ENCODE results near the gene SPATA2. TPM values are rescaled to one million over a fixed set of nuclear protein-coding genes. Genes with fewer than 3 reads are reported as not detected.

SPATA2 gene
- total RNA-seq, 5 donors from 2014 or later (not counting 1 experiment from before 2014, with no cell fraction given): 9.6 to 19.4 (median 10.4) TPM

DNA sequence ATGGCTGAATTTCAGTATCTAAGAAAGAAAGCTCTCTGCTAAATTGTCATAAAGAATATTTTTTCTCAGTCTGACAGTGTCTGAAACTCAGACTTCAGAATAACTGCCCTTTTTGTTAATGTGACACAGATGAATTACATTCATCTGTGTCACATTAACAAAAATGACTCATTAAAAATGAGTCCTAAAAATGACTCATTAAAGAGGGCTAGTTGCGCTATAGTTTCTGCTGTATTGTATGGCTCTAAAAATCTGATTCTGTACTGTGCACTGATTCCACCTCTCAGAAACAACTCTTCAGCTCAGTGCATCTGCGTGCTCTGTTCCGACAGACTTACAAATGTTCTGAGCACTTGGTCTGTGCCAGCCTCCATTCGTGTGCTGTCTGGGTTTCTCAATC is 35.8 kb upstream of the SPATA2 start:
- Histone ChIP-seq H3K27me3 (replicated peaks in 1 of 2; ENCODE audit: control insufficient read depth in 2 of 2, extremely low read depth in 1 of 2, insufficient read depth in 2 of 2, low read length in 1 of 2) (no peaks in the 10 kb centered on the region), H3K36me3 (ENCODE audit: control insufficient read depth in 2 of 2, extremely low read depth in 1 of 2, insufficient read depth in 1 of 2, low read length in 1 of 2) (peaks cover 10 to 83% of the 10 kb centered on the region in 2 donors), H3K4me3 (ENCODE audit: control insufficient read depth in 1 of 2, extremely low read depth in 1 of 2, low read length in 1 of 2) (no peak overlapping the region), H3K9me3 (no peaks in the 10 kb centered on the region), H3K4me1 (ENCODE audit: control insufficient read depth in 1 of 2, extremely low read depth in 1 of 2, insufficient read depth in 2 of 2, low read length in 2 of 2) (no peaks in the 10 kb centered on the region), H3K27ac (ENCODE audit: low read length) (no peak overlapping the region)
- CTCF ChIA-PET: interaction anchor here in 1 of 2 donors (0.7 kb wide), 1 partner anchor 1045 kb away, joined by 8 read pairs; no protein-coding TSS in a partner anchor
- no peak for ATAC-seq (replicated peaks in 1 of 4)
- H3K4me3 Mint-ChIP-seq: no peak overlapping the region
- no peaks in the 10 kb centered on the region for H3K9me3 Mint-ChIP-seq
- H3K36me3 Mint-ChIP-seq: peaks cover 49% of the 10 kb centered on the region
- H3K4me1 Mint-ChIP-seq: peaks cover 2 to 6% (median 3%) of the 10 kb centered on the region in 3 donors
- no peaks in the 10 kb centered on the region for H3K27me3 Mint-ChIP-seq
- H3K27ac Mint-ChIP-seq: no peak overlapping the region
- POLR2A ChIA-PET: interaction anchor here in 1 of 2 donors (0.6 kb wide), 1 partner anchor 188 kb away, joined by 4 read pairs; no protein-coding TSS in a partner anchor
- WGBS (ENCODE audit: insufficient coverage): 94% methylated on average over 3 of the region's 4 CpGs
- DNase-seq: no peak

DNA sequence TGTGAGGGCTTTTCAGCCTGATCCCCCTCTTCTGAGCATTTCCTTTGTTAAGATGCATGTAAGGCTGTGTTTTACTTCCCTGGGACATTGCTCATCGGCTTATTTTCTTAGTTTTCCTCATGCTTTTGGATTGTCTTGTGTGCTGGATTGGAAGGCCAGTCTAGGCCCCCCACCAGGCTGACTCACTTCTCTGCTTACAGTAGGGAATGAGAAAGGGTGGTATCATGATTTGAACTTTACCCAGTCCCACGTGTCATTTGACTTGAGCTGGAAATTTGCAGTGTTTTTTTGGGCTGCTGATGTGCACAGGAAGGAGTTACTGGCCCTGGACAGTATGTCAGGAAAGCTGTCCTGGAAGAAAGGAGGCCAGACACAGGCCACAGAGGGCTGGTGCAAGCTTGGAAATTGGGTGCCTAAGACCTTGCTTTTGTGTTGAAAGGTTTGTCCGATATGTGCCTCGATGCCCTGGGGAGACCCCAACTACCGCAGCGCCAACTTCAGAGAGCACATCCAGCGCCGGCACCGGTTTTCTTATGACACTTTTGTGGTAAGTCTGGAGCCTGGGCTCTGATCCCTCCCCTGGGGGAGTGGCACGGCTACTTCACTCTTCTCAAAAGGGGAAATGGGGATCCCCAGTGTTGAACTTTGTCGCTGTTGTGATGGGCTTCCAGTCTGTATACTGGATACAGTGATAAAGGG is 33.6 kb upstream of the SPATA2 start:
- no peaks in the 10 kb centered on the region for H3K9me3 Mint-ChIP-seq
- H3K4me1 ChIP-seq (ENCODE audit: control insufficient read depth in 1 of 2, extremely low read depth in 1 of 2, insufficient read depth in 2 of 2, low read length in 2 of 2): no peaks in the 10 kb centered on the region
- DNase-seq: no peak
- no peak overlapping the region for H3K4me3 Mint-ChIP-seq
- H3K27me3 ChIP-seq (replicated peaks in 1 of 2; ENCODE audit: control insufficient read depth in 2 of 2, extremely low read depth in 1 of 2, insufficient read depth in 2 of 2, low read length in 1 of 2): no peaks in the 10 kb centered on the region
- peaks cover 12 to 91% of the 10 kb centered on the region in 2 donors for H3K36me3 ChIP-seq (ENCODE audit: control insufficient read depth in 2 of 2, extremely low read depth in 1 of 2, insufficient read depth in 1 of 2, low read length in 1 of 2)
- peaks cover 6 to 13% (median 7%) of the 10 kb centered on the region in 3 donors for H3K4me1 Mint-ChIP-seq
- peaks cover 50% of the 10 kb centered on the region for H3K36me3 Mint-ChIP-seq
- POLR2A ChIA-PET: interaction anchor here in 1 of 2 donors (0.5 kb wide), 1 partner anchor 1575 kb away, joined by 10 read pairs; no protein-coding TSS in a partner anchor
- H3K4me3 ChIP-seq (ENCODE audit: control insufficient read depth in 1 of 2, extremely low read depth in 1 of 2, low read length in 1 of 2): no peak overlapping the region
- CTCF ChIA-PET: no interaction called here
- H3K27ac ChIP-seq (ENCODE audit: low read length): no peak overlapping the region
- H3K27ac Mint-ChIP-seq: no peak overlapping the region
- ATAC-seq (replicated peaks in 1 of 4): no peak
- 89% methylated on average over 9 of the region's 11 CpGs for WGBS (ENCODE audit: insufficient coverage)
- H3K27me3 Mint-ChIP-seq: no peaks in the 10 kb centered on the region
- H3K9me3 ChIP-seq: no peaks in the 10 kb centered on the region

DNA sequence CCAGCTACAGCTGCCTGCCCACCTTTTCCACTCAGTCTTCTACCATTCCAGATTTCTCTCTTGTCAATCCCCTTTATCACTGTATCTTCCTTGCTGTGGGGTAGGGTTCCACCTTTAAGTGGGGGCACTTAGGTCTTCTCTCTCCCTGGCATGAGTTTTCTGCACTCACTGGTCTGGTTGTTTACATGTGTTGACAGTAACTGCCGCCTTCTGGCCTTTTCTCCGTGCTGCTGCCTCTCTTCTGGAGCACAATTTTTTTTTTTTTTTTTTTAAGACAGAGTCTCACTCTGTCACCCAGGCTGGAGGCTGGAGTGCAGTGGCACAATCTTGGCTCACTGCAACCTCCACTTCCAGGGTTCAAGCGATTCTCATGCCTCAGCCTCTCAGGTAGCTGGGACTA is 32.8 kb upstream of the SPATA2 start:
- no peak overlapping the region for H3K27ac ChIP-seq (ENCODE audit: low read length)
- CTCF ChIA-PET: interaction anchor here in 1 of 2 donors (0.6 kb wide), 2 partner anchors 10 to 135 kb away, joined by 3 to 4 read pairs; no protein-coding TSS in a partner anchor
- POLR2A ChIA-PET: no interaction called here
- no peaks in the 10 kb centered on the region for H3K27me3 Mint-ChIP-seq
- H3K36me3 Mint-ChIP-seq: peaks cover 52% of the 10 kb centered on the region
- ATAC-seq (replicated peaks in 1 of 4) (no peak), DNase-seq (no peak)
- H3K27me3 ChIP-seq (replicated peaks in 1 of 2; ENCODE audit: control insufficient read depth in 2 of 2, extremely low read depth in 1 of 2, insufficient read depth in 2 of 2, low read length in 1 of 2): no peaks in the 10 kb centered on the region
- H3K9me3 ChIP-seq: no peaks in the 10 kb centered on the region
- H3K36me3 ChIP-seq (ENCODE audit: control insufficient read depth in 2 of 2, extremely low read depth in 1 of 2, insufficient read depth in 1 of 2, low read length in 1 of 2): peaks cover 13 to 89% of the 10 kb centered on the region in 2 donors
- H3K4me3 ChIP-seq (ENCODE audit: control insufficient read depth in 1 of 2, extremely low read depth in 1 of 2, low read length in 1 of 2): no peak overlapping the region
- 100% methylated on average over 1 of the region's 3 CpGs for WGBS (ENCODE audit: insufficient coverage)
- H3K4me3 Mint-ChIP-seq: no peak overlapping the region
- H3K4me1 Mint-ChIP-seq: peaks cover 6 to 14% (median 9%) of the 10 kb centered on the region in 3 donors
- H3K27ac Mint-ChIP-seq: no peak overlapping the region
- peaks cover 0 to under 1% of the 10 kb centered on the region in 2 experiments for H3K4me1 ChIP-seq (ENCODE audit: control insufficient read depth in 1 of 2, extremely low read depth in 1 of 2, insufficient read depth in 2 of 2, low read length in 2 of 2)
- no peaks in the 10 kb centered on the region for H3K9me3 Mint-ChIP-seq

DNA sequence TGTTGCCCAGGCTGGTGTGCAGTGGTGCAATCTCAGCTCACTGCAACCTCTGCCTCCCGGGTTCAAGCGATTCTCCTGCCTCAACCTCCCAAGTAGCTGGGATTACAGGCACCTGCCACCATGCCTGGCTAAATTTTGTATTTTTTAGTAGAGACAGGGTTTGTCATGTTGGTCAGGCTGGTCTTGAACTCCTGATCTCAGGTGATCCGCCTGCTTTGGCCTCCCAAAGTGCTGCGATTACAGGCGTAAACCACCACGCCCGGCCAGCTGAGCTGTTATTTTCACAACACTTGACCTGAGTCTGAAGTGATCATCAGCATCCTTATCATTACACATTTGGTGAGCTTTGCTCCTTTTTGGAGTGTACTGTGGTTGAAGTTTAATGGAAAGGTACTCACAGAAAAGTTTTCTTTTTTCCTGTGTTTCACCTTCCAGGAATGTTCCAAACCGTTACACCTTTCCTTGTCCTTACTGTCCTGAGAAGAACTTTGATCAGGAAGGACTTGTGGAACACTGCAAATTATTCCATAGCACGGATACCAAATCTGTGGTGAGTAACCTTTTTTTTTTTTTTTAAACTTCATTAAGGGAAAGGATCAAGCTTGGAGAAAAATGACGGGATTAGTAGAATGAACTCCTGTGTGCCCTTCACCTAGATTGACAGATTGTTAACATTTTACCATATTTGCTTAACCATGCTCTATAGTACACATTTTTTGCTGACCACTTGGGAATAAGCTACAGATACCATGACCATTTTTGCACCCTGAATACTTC is 30.6 kb upstream of the SPATA2 start:
- peaks cover 0 to 5% of the 10 kb centered on the region in 2 experiments for H3K4me1 ChIP-seq (ENCODE audit: control insufficient read depth in 1 of 2, extremely low read depth in 1 of 2, insufficient read depth in 2 of 2, low read length in 2 of 2)
- no peaks in the 10 kb centered on the region for H3K27me3 ChIP-seq (replicated peaks in 1 of 2; ENCODE audit: control insufficient read depth in 2 of 2, extremely low read depth in 1 of 2, insufficient read depth in 2 of 2, low read length in 1 of 2)
- H3K27me3 Mint-ChIP-seq: no peaks in the 10 kb centered on the region
- ChIA-PET CTCF (interaction anchor here (0.5 to 0.9 kb wide), 5 partner anchors 32 to 1197 kb away, joined by 3 to 7 read pairs (median 3); no protein-coding TSS in a partner anchor), POLR2A (interaction anchor here in 1 of 2 donors (1.0 kb wide), 1 partner anchor 9 kb away, joined by 8 read pairs; no protein-coding TSS in a partner anchor)
- no peak overlapping the region for H3K27ac Mint-ChIP-seq
- no peak overlapping the region for H3K4me3 Mint-ChIP-seq
- 100% methylated on average over 1 of the region's 10 CpGs for WGBS (ENCODE audit: insufficient coverage)
- no peaks in the 10 kb centered on the region for H3K9me3 Mint-ChIP-seq
- H3K27ac ChIP-seq (ENCODE audit: low read length): no peak overlapping the region
- ATAC-seq (replicated peaks in 1 of 4) (no peak), DNase-seq (no peak)
- peaks cover 19 to 83% of the 10 kb centered on the region in 2 donors for H3K36me3 ChIP-seq (ENCODE audit: control insufficient read depth in 2 of 2, extremely low read depth in 1 of 2, insufficient read depth in 1 of 2, low read length in 1 of 2)
- H3K9me3 ChIP-seq: no peaks in the 10 kb centered on the region
- H3K4me1 Mint-ChIP-seq: peaks cover 14 to 32% (median 28%) of the 10 kb centered on the region in 3 donors
- H3K4me3 ChIP-seq (ENCODE audit: control insufficient read depth in 1 of 2, extremely low read depth in 1 of 2, low read length in 1 of 2): no peak overlapping the region
- peaks cover 52% of the 10 kb centered on the region for H3K36me3 Mint-ChIP-seq

DNA sequence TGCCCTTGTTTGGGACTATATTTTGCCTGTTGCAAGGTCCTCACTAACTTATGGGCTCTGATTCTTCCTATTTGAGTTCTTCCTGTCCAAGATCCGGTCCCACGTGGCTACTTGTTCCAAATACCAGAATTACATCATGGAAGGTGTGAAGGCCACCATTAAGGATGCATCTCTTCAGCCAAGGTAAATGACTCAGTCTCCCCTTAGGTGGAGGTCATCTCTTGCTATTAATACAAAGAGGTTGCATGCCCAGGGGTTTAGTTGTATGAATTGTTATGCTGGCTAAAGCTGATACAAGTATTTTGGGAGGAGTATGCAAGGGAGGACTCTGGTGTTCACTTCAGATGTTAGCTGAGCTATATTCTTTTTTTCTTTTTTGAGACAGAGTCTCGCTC is 30.0 kb upstream of the SPATA2 start:
- H3K27ac ChIP-seq (ENCODE audit: low read length): no peak overlapping the region
- ATAC-seq (replicated peaks in 1 of 4) (no peak), DNase-seq (no peak)
- H3K36me3 Mint-ChIP-seq: peaks cover 49% of the 10 kb centered on the region
- peaks cover 18 to 33% (median 29%) of the 10 kb centered on the region in 3 donors for H3K4me1 Mint-ChIP-seq
- H3K9me3 Mint-ChIP-seq: no peaks in the 10 kb centered on the region
- H3K36me3 ChIP-seq (ENCODE audit: control insufficient read depth in 2 of 2, extremely low read depth in 1 of 2, insufficient read depth in 1 of 2, low read length in 1 of 2): peaks cover 16 to 77% of the 10 kb centered on the region in 2 donors
- no peak overlapping the region for H3K4me3 Mint-ChIP-seq
- H3K27me3 Mint-ChIP-seq: no peaks in the 10 kb centered on the region
- ChIA-PET POLR2A (interaction anchor here in 1 of 2 donors (0.7 kb wide), 1 partner anchor 554 kb away, joined by 3 read pairs; no protein-coding TSS in a partner anchor), CTCF (interaction anchor here in 1 of 2 donors (0.5 kb wide), 1 partner anchor 31 kb away, joined by 3 read pairs; no protein-coding TSS in a partner anchor)
- no peaks in the 10 kb centered on the region for H3K9me3 ChIP-seq
- 100% methylated on average over 2 of the region's 3 CpGs for WGBS (ENCODE audit: insufficient coverage)
- no peak overlapping the region for H3K27ac Mint-ChIP-seq
- no peaks in the 10 kb centered on the region for H3K27me3 ChIP-seq (replicated peaks in 1 of 2; ENCODE audit: control insufficient read depth in 2 of 2, extremely low read depth in 1 of 2, insufficient read depth in 2 of 2, low read length in 1 of 2)
- H3K4me3 ChIP-seq (ENCODE audit: control insufficient read depth in 1 of 2, extremely low read depth in 1 of 2, low read length in 1 of 2): no peak overlapping the region
- peaks cover 0 to 6% of the 10 kb centered on the region in 2 experiments for H3K4me1 ChIP-seq (ENCODE audit: control insufficient read depth in 1 of 2, extremely low read depth in 1 of 2, insufficient read depth in 2 of 2, low read length in 2 of 2)

DNA sequence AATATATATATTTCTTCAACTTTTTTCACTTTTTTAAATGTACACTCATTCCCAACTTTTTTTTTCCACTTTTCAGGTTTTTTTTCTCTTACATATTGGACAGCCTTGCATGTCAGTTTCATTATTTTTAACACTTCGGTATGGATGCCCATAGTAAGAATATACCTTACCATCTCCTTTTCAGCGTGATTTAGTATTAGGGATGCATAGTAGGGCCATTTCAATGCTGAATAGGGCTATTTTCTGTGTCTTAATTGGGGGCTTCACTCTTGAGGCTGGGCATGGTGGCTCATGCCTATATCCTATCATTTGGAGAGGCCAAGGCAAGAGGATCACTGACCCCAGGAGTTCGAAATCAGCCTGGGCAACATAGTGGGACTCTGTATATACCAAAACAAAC is 27.6 kb upstream of the SPATA2 start:
- no CpG with 5 or more reads among the region's 3 CpGs for WGBS (ENCODE audit: insufficient coverage)
- H3K27ac Mint-ChIP-seq: no peak overlapping the region
- H3K27ac ChIP-seq (ENCODE audit: low read length): no peak overlapping the region
- peaks cover 42 to 51% (median 51%) of the 10 kb centered on the region in 3 donors for H3K4me1 Mint-ChIP-seq
- H3K9me3 ChIP-seq: no peaks in the 10 kb centered on the region
- peaks cover 4 to 17% of the 10 kb centered on the region in 2 experiments for H3K4me1 ChIP-seq (ENCODE audit: control insufficient read depth in 1 of 2, extremely low read depth in 1 of 2, insufficient read depth in 2 of 2, low read length in 2 of 2)
- ChIA-PET CTCF (interaction anchor here (0.6 to 0.7 kb wide), 6 partner anchors 12 to 768 kb away, joined by 4 to 7 read pairs (median 6); no protein-coding TSS in a partner anchor), POLR2A (interaction anchor here (0.6 kb wide), 3 partner anchors 35 to 1207 kb away, joined by 3 to 10 read pairs (median 4); no protein-coding TSS in a partner anchor)
- H3K36me3 Mint-ChIP-seq: peaks cover 41% of the 10 kb centered on the region
- ATAC-seq (replicated peaks in 1 of 4) (no peak), DNase-seq (no peak)
- H3K9me3 Mint-ChIP-seq: no peaks in the 10 kb centered on the region
- no peak overlapping the region for H3K4me3 Mint-ChIP-seq
- H3K27me3 Mint-ChIP-seq: no peaks in the 10 kb centered on the region
- H3K4me3 ChIP-seq (ENCODE audit: control insufficient read depth in 1 of 2, extremely low read depth in 1 of 2, low read length in 1 of 2): no peak overlapping the region
- H3K36me3 ChIP-seq (ENCODE audit: control insufficient read depth in 2 of 2, extremely low read depth in 1 of 2, insufficient read depth in 1 of 2, low read length in 1 of 2): peaks cover 10 to 64% of the 10 kb centered on the region in 2 donors
- H3K27me3 ChIP-seq (replicated peaks in 1 of 2; ENCODE audit: control insufficient read depth in 2 of 2, extremely low read depth in 1 of 2, insufficient read depth in 2 of 2, low read length in 1 of 2): no peaks in the 10 kb centered on the region

Measured in T-cell (primary cell).